Duodenal mucosa (tissue), 2 donors: Measurements from ENCODE around the gene PLEKHA8.

Source experiments
- H3K27ac ChIP-seq: one replicate; pipeline ENCODE4 v1.7.0; 2013; ENCODE audit warnings: low read depth, low read length
- H3K27me3 ChIP-seq, 2 donors: one replicate each; pipeline ENCODE4 v1.7.0; 2013; ENCODE audit warnings: low read length in 2 of 2, control low read depth in 1 of 2; ENCODE audit not compliant: insufficient read depth in 2 of 2, control insufficient read depth in 1 of 2
- H3K36me3 ChIP-seq, 2 donors: one replicate each; pipeline ENCODE4 v1.7.0; 2013; ENCODE audit warnings: low read length in 2 of 2, control low read depth in 1 of 2; ENCODE audit not compliant: insufficient read depth in 2 of 2, control insufficient read depth in 1 of 2
- H3K4me1 ChIP-seq, 2 donors: one replicate each; pipeline ENCODE4 v1.7.0; 2013; ENCODE audit warnings: low read length in 2 of 2, control low read depth in 1 of 2; ENCODE audit not compliant: insufficient read depth in 2 of 2, control insufficient read depth in 1 of 2
- H3K4me3 ChIP-seq, 2 donors: one replicate each; pipeline ENCODE4 v1.7.0; 2013; ENCODE audit warnings: low read length in 2 of 2, low read depth in 1 of 2
- H3K9ac ChIP-seq, 2 donors: one replicate each; pipeline ENCODE4 v1.7.0; 2013; ENCODE audit warnings: low read length in 2 of 2, low read depth in 1 of 2
- H3K9me3 ChIP-seq, 2 donors: one replicate each; pipeline ENCODE4 v1.7.0; 2013; ENCODE audit warnings: low read length in 2 of 2, control low read depth in 1 of 2; ENCODE audit not compliant: control insufficient read depth in 1 of 2

Gene PLEKHA8

GRCh38 chr7:30170476-30171205 lies 142.4 kb downstream of the PLEKHA8 start:
- Histone ChIP-seq H3K9ac (no peak overlapping the region), H3K27me3 (no peaks in the 10 kb centered on the region), H3K27ac (no peak overlapping the region), H3K4me3 (no peak overlapping the region), H3K4me1 (no peaks in the 10 kb centered on the region), H3K36me3 (no peaks in the 10 kb centered on the region), H3K9me3 (no peaks in the 10 kb centered on the region)

GRCh38 chr7:30171766-30172447 lies 143.7 kb downstream of the PLEKHA8 start:
- no peaks in the 10 kb centered on the region for H3K9me3 ChIP-seq
- H3K9ac ChIP-seq, result no peak overlapping the region
- H3K4me1 ChIP-seq, result peaks cover 3 to 7% of the 10 kb centered on the region in 2 donors
- H3K27ac ChIP-seq, result no peak overlapping the region
- H3K36me3 ChIP-seq, result no peaks in the 10 kb centered on the region
- no peaks in the 10 kb centered on the region for H3K27me3 ChIP-seq
- no peak overlapping the region for H3K4me3 ChIP-seq

GRCh38 chr7:30172451-30172850 lies 144.2 kb downstream of the PLEKHA8 start:
- H3K27ac ChIP-seq, result no peak overlapping the region
- H3K4me3 ChIP-seq, result no peak overlapping the region
- no peak overlapping the region for H3K9ac ChIP-seq
- no peaks in the 10 kb centered on the region for H3K9me3 ChIP-seq
- no peaks in the 10 kb centered on the region for H3K27me3 ChIP-seq
- peaks cover 3 to 7% of the 10 kb centered on the region in 2 donors for H3K4me1 ChIP-seq
- no peaks in the 10 kb centered on the region for H3K36me3 ChIP-seq

GRCh38 chr7:30173058-30173897 lies 145.1 kb downstream of the PLEKHA8 start:
- Histone ChIP-seq H3K27ac (peak overlapping the region; percentile 11), H3K36me3 (no peaks in the 10 kb centered on the region), H3K27me3 (no peaks in the 10 kb centered on the region), H3K9ac (no peak overlapping the region), H3K4me3 (no peak overlapping the region), H3K9me3 (no peaks in the 10 kb centered on the region), H3K4me1 (peaks cover 3 to 7% of the 10 kb centered on the region in 2 donors)

GRCh38 chr7:30175180-30175579 lies 147.0 kb downstream of the PLEKHA8 start:
- no peaks in the 10 kb centered on the region for H3K27me3 ChIP-seq
- no peaks in the 10 kb centered on the region for H3K9me3 ChIP-seq
- peaks cover 11 to 19% of the 10 kb centered on the region in 2 donors for H3K4me1 ChIP-seq
- no peak overlapping the region for H3K4me3 ChIP-seq
- H3K36me3 ChIP-seq, result no peaks in the 10 kb centered on the region
- H3K9ac ChIP-seq, result no peak overlapping the region
- no peak overlapping the region for H3K27ac ChIP-seq

DNA sequence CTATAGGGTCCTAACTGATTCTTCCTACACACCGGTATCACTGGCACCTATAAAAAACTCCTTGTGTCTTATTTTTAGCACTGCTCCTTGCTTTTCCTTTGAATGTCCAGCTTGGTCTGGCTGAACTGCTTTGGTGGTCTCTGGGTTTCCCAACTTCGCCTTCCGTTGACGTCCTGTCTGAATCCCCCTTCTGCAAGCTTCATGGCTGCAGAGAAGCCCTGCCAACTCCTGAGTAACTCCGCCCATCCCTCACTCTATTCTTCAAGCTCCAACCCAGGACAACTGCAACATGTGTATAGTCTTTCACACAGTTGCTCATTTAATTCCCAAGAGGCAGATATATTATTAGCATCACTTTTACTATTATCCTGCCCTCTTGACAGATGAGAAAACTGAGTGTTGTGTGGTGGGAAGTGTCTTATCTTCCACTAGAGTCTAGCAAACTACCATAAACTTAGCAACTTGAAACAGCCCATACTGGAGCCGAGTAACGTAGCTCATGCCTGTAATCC lies 147.5 kb downstream of the PLEKHA8 start:
- no peak overlapping the region for H3K27ac ChIP-seq
- H3K4me3 ChIP-seq, result no peak overlapping the region
- no peaks in the 10 kb centered on the region for H3K9me3 ChIP-seq
- H3K4me1 ChIP-seq, result peaks cover 11 to 19% of the 10 kb centered on the region in 2 donors
- H3K36me3 ChIP-seq, result no peaks in the 10 kb centered on the region
- no peaks in the 10 kb centered on the region for H3K27me3 ChIP-seq
- H3K9ac ChIP-seq, result no peak overlapping the region

DNA sequence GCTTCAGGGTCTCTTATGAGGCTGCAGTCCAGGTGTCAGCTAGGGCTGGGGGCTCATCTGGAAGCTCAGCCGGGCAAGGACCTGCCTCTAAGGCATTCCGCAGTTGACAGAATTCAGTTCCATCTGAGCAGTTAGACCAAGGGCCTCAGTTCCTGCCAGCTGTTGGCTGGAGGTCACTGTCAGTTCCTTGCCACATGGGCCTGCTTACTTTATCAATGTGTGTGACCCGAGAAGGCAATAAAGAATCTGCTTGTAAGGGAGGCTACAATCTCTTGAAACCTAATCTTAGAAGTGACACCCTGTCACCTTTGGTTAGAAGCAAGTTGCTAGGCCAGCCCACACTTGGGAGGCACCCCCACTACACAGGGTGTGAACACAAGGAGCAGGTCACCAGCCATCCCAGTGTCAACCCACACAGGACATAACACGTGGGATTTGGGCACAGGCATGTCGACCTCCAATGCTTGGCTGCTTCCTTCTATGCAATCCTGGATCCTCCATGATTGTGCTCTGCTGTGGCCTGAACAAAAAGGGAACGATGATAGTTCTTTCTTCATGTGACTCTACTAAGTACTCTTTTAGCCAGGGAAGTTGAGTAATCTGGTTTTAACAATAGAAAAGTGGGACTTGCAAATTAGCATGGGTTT lies 148.4 kb downstream of the PLEKHA8 start:
- H3K4me1 ChIP-seq, result peaks cover 11 to 19% of the 10 kb centered on the region in 2 donors
- H3K27ac ChIP-seq, result no peak overlapping the region
- H3K4me3 ChIP-seq, result no peak overlapping the region
- no peaks in the 10 kb centered on the region for H3K27me3 ChIP-seq
- no peaks in the 10 kb centered on the region for H3K9me3 ChIP-seq
- H3K36me3 ChIP-seq, result no peaks in the 10 kb centered on the region
- no peak overlapping the region for H3K9ac ChIP-seq

- H3K36me3 ChIP-seq, result no peaks in the 10 kb centered on the region
- no peak overlapping the region for H3K4me3 ChIP-seq
- H3K27me3 ChIP-seq, result no peaks in the 10 kb centered on the region
- no peaks in the 10 kb centered on the region for H3K9me3 ChIP-seq
- H3K9ac ChIP-seq, result no peak overlapping the region
- peaks cover 11 to 21% of the 10 kb centered on the region in 2 donors for H3K4me1 ChIP-seq
- no peak overlapping the region for H3K27ac ChIP-seq
Measured at GRCh38 chr7:30177186-30177585, 149.0 kb downstream of the PLEKHA8 start.

GRCh38 chr7:30177965-30178364 lies 149.8 kb downstream of the PLEKHA8 start:
- no peaks in the 10 kb centered on the region for H3K27me3 ChIP-seq
- H3K4me3 ChIP-seq, result no peak overlapping the region
- H3K9me3 ChIP-seq, result no peaks in the 10 kb centered on the region
- no peaks in the 10 kb centered on the region for H3K36me3 ChIP-seq
- no peak overlapping the region for H3K27ac ChIP-seq
- no peak overlapping the region for H3K9ac ChIP-seq
- peaks cover 11 to 25% of the 10 kb centered on the region in 2 donors for H3K4me1 ChIP-seq
